ENCODE results near the gene FKBP2.

The FKBP2 gene

DNA sequence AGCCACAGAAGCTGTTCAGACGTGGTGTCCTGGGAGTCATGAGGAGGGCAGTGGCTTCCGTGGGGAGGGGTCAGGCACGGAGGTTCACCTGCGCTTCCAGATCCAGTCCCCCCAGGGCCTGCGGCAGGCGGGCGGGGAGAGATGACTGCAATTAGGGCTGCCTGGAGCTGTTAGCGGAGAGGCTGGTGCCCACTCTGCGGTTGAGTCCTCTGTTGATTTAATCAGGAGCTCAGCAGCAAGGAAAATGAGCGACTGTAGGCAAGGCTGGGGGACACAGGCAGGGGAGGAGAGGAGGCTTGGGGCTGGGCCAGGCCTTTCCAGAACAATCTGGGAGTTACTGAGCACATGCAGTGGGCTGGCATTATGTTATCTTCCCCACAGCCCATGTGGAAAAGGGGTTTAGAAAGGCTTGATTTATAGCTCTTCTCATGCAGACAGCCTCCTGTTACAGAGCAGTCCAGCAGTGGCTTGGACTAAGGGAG, 23.5 kb downstream of the FKBP2 start:
- DNase-seq = no peak

DNA sequence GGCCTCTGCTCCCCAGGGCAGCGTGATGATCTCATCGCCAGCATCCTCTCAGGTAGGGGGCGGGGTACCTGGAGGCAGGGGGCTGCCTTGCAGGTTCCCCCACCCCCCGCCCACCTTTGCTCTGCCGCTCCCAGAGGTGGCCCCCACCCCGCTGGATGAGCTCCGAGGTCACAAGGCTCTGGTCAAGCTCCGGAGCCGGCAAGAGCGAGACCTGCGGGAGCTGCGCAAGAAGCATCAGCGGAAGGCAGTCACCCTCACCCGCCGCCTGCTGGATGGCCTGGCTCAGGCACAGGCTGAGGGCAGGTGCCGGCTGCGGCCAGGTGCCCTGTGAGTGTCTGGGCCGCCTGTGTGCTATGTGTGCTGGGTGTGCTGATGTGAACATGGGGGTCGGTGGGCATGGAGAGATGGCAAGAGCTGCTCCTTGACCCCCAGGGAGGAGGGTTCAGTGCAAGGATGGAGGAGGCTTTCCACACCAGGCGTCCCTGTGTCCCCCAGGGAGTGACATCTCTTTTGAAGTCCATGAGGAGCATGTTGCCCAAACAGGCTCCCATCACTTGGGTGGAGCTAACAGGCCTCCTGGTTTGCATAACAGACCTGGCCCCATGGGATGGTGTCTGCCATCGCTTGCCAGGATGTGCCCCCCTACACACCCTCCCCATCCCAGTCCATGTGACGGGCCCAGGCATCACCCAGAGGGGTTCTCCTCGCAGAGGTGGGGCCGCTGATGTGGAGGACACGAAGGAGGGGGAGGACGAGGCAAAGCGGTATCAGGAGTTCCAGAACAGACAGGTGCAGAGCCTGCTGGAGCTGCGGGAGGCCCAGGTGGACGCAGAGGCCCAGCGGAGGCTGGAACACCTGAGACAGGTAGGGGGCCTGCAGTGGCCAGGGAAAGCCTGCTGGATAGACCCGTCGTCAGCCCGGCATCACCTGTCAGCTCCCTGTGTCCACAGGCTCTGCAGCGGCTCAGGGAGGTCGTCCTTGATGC, 24.6 kb downstream of the FKBP2 start:
- DNase-seq = no peak

DNA sequence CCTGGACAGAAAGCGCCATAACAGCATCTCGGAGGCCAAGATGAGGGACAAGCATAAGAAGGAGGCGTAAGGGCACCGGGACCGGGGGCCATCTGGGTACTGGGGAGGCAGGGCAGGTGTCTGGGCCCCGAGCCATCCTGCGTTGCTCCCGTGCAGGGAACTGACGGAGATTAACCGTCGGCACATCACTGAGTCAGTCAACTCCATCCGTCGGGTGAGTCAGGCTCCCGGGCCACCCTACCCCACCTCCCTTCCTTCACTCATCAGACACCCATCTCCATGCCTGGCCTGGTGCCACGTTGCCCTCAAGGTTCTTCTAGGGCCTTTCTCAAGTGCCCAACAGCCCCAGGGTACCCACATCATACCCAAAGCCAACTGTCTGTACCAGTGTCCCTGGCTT, 25.4 kb downstream of the FKBP2 start:
- DNase-seq = no peak

DNA sequence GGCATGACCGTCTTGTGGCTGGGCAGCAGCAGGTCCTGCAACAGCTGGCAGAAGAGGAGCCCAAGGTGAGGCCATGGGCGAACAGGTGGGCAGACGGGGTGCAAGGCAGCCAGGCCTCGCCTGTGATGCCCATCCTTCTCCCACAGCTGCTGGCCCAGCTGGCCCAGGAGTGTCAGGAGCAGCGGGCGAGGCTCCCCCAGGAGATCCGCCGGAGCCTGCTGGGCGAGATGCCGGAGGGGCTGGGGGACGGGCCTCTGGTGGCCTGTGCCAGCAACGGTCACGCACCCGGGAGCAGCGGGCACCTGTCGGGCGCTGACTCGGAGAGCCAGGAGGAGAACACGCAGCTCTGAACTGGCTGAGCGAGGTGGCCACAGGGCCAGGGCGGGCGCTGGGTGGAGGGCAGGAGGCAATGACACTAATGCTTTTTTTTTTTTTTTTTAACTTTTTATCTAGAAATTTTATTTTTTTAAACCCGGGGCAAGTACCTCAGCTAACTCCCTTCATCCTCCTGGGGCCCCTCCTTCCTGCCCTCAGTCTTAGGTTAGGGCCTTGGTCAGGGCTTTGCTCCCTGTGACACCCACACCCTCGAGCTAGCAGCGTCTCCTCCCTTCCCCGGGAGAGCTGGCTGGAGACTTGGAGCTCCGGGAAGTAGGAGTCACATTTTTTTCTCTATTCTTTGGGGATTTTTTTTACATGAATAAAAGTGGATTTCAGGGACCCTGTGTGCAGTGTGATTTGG, 26.5 kb downstream of the FKBP2 start:
- DNase-seq = no peak

DNA sequence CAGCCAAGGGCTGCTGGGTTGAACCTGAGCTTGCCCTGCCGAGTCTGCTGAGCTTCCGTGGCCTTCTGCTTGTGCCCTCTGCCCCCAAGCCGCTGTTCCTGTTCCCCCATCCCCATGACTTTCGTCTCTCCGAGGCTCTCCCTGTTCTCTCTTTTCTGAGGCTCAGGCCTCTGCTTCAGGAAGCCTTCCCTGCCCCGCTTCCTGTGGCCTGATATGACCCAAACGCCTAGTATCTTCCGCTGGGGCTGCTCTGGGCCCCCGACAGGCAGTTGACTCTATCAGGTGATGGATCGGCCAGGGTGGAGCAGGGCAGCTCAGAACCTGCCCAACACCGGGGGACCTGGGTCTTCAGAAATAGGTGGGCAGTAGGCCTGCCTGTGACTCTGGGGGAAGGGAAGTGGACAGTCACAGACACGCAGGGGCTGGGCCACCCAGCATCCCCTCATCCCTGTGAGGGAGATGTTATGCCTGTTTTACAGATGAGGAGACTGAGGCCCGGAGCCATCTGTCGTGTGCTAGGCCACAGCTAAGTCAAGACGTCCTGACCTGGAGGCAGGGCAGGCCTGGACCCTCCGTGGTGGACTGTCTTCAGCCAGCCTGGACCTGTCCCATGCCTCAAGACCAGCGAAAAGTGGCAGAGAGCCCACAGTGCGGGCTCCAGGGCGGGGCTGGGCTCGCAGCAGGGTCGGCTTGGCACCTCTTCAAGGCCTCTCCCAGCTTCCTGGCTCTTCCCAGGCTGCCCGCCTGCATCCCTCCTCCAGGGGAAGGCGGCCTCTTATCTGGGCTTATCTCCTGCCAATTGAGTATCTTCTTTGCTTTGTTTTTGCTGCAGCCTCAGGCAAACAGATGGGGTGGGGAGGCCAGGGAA, 27.4 kb downstream of the FKBP2 start:
- DNase-seq = no peak

DNA sequence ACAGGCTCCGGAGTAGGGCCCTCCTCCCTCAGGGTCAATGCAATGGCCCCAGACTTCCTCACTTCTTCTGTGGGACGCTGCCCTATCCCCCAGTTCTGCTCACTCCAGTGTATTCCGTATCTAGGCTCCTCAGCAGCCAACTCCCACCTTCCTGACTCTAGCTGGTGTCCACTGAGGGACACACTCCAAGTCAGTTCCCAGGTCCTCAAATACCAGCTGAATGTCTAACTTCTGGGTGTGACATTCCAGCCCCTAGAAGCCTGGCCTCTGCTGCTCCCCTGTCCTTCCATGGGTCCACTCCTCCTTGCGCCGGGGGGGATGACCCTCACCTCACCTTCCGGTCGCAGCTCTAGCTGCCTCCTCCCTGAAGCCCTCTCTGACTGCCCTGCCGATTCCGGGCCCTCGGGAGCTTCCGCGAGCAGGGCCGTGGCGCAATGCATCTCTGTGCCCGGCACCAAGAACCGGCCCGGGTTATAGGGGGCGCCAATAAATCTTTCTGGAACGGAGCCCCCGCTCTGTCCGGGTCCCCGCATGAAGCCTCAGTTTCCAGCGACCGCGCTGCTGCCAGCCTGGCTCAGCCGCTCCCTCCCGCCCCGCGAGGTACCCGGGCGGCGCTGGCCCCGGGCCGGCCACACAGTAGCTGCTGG, 28.1 kb downstream of the FKBP2 start:
- DNase-seq = peak; percentile 37 to 55

DNA sequence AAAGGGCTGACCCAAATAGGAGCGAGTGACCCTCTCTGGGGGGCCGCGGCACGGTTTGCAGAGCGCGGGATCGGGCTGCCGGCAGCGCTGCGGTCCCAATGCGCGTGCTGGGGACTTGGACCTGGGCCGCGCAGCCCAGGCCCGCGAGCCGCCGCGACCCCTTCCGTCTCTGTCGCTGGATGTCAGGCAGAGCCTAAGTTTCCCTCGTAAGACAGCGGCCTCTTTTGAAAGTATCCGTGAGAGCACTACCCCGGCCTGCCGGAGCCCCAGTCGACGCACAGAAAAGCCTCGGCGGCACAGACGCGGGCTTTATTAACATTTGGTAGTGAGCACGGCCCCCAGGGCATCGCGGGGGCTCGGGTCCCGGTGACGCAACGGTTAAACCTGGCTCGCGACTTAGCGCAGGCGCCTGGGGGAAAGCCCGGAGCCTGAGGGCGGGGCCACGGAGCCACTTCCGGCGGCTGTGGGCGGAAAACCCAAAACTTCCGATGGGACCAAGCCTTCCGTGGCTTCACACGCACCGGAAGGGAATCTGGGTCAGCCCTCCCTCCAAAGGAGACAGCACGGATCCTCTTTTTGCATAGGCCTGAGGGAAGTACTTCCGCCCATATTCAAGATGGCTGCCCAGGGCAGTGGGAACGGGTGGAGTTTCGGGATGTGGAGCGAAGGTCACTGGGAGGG, 28.8 kb downstream of the FKBP2 start:
- DNase-seq = peak; percentile 97 to 98

DNA sequence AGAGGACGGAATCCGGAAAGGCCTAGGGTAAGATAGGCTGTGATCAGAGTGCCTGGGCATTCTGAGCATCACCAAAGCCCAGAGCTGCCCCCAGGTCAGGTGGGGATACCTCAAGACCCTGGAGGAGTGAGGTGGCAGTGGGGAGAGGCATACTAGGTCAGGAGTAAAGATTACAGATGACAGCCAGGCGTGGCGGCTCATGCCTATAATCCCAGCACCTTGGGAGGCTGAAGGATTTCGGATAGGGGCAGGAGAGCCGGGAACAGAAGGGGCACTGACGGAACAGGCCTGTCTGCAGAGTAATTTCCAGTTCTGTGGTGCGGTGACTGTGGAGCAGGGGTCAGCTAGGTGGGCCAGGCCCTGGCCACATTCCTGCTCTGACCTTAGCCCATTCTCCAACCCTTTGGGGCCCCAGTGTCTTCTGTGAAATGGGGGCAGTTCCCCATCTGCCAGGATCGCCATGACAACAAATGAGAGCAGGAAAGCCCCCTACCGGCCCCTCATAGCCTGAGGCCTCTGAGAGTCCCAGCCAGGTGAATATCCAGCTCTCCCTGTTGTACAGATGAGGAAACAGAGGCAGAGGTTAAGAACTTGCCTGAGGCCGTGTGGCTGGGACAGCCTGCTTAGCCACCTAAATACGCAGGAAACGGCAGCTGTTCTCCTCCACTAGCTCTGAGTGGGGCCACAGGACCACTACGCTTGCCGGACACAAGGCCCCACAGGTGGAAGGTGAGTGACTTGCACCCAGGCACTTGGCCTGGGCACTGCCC, 34.3 kb downstream of the FKBP2 start:
- no peak for DNase-seq

DNA sequence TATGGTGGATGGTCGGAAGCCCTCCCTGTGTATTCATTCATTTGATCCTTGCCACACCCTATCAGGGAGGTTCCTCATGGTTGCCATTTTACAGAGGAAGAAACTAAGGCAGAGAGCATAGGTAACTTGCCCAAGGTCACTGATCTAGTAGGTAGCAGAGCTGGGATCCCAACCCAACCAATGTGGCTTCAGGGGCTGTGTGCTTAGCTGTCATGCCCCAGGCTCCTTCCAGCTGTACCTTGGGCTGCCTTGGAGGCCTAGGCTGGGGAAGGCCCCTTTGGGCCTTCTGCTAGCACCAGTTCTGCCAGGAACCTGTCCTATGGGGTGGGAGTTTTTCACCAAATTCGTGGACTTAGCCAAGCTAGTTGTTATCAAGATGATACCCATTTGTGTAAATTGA, 34.9 kb downstream of the FKBP2 start:
- DNase-seq = no peak

DNA sequence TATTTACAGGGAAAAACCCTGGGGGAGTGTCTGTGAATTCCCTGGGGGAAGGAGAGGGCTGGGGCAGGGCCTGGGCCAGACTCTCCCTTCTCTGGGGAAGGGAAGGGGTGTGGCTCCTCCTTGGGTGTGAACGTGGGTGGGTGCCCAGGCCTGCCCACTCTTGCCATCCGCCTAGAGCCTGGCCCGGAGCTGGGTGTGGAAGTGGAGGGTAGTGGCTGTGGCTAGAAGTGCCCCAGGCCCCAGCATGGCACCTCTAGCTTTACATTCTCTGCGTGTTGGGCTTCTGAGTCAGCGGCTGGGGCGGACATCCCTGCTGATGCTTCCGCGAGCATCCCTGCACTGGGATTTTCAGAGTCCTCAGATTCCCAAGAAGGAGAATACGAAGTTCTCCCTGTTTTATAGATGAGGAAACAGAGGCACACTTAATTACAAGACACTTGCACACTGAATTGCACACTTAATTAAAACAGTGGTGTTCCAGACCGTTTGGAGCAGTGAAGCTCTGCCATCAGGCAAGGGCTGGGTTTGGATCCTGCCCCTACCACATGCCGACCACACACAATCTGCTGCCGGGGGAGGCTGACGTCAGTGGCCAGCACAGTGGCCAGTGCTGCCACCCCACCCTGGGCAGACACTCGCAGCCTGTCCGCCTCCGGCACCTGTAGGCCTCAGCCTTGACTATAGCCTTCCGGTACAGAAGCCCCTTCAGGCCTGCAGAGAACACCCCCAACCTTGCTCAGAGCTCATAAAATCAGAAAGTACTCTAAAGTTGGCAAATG, 35.9 kb downstream of the FKBP2 start:
- DNase-seq = no peak

DNA sequence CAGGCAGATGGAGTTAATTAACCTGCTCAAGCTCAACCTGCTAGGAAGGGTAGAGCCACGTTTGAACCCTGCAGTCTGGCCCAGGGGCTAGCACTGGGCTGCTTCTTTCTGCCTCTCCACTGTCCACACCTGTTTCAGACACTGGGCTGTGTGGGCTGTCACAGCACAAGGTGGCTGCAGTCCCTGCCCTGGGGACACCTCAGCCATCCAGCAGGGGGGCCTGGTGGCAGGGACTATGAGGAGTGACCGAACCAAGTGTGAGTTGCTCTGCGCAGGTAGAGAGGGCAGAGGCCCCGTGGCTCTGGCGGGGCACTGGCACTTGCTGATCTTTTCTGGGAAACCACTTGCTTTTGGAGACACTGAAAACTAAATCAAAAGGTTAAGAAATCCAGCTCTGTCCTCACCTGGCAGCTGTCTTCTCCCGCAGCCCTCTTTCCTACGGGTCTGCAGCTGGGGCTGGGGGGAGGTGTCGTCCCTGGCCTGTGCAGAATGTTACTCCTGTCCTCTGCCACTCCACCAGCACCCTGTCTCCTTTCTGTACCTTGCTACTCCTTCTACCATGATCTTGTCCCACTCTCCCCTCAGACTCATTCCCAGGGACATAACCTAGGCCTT, 37.8 kb downstream of the FKBP2 start:
- DNase-seq = no peak

DNA sequence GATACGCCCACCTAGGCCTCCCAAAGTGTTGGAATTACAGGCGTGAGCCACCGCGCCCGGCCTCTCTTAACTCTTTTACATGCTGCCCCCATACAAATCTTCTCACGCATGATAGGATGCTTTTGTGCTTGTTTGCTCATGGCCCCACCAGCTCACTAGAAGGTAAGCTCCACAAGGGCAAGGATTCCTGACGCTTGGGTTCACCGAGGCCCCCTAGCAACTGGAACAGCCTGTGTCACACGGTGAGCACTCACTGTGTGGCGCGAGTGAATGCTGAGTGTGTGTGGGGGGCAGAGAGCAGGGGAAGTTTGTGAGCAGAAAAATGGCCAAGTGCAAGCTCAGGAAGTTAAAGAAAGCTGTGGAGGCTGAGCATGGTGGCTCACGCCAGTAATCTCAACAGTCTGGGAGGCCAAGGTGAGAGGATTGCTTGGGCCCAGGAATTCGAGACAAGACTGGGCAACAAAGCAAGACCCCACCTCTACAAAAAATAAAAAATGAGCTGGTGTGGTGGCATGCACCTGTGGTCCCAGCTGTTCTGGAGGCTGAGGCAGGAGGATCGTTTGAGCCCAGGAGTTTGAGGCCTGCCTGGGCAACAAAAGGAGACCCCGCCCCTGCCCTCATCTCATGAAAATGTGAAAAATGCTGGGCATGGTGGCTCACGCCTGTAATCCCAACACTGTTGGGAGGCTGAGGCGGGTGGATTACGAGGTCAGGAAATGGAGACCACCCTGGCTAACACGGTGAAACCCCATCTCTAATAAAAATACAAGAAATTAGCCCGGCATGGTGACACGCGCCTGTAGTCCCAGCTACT, 41.3 kb downstream of the FKBP2 start:
- DNase-seq = no peak

DNA sequence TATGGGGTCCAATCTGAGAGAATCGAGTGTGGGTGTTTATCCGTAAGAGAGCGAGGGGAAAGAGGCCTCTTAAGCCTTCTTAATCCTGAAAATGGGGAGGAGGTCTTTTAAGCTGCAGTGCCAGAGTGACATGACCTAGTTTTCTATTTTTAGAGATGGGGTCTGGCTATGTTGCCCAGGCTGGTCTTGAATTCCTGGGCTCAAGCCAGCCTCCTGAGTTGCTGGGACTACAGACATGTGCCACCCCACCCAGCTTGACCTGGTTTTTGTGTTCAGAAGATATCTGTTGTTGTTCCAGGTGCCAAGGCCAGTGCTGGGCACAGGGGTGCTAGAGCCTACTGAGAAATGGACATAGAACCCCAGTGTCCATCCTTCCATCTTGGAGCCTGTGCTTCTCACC, 42.2 kb downstream of the FKBP2 start:
- no peak for DNase-seq

DNA sequence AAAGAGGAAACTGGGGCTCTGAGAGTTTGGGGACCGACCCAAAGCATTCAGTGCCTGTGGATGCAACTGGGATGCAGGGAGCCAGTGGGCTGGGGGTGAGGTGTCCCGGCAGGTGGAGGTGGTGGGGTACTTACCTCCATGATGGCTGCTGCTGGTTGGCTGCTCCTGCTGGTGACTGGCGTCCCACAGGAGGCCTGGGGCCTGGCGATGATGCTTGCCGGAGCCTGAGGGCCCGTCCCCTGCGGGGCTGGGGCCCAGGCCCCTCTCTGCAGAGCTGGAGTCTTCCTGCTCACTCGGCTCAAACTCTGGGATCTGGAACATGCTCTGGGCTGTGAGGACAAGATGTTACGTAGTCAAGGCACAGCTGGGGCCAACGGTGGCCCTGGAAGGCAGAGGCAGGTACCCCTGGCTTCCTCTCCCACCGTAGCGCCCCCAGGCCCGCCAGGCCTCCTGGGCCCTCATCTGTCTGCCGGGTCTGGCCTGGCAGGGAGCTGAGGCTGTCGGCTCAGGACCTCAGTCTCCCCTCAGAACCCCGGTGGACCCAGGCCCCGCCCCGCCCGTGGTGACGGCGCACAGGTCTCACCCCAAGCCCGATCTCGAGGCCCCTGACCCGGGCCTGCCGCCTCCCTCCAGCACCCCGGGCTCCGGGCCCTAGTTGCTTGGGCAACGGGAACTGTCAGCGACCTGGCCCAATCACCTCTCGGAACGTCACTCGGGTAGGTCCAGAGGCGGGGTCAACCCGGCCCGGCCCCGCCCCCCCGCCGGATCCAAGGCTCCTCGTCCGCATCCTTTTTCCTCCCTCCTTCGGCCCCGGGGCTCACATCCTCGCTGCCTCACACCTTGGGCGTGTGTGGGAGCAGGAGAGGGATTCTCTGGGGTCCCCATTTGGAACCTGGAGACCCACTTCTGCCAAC, 43.4 kb downstream of the FKBP2 start, which contains the start of gene BAD:
Gene BAD, minus strand, starts transcription at position 618 of the 914 bp plus-strand sequence. Its CDS starts 297 bp downstream, at position 321.
- DNase-seq = peak; percentile 95 to 96

DNA sequence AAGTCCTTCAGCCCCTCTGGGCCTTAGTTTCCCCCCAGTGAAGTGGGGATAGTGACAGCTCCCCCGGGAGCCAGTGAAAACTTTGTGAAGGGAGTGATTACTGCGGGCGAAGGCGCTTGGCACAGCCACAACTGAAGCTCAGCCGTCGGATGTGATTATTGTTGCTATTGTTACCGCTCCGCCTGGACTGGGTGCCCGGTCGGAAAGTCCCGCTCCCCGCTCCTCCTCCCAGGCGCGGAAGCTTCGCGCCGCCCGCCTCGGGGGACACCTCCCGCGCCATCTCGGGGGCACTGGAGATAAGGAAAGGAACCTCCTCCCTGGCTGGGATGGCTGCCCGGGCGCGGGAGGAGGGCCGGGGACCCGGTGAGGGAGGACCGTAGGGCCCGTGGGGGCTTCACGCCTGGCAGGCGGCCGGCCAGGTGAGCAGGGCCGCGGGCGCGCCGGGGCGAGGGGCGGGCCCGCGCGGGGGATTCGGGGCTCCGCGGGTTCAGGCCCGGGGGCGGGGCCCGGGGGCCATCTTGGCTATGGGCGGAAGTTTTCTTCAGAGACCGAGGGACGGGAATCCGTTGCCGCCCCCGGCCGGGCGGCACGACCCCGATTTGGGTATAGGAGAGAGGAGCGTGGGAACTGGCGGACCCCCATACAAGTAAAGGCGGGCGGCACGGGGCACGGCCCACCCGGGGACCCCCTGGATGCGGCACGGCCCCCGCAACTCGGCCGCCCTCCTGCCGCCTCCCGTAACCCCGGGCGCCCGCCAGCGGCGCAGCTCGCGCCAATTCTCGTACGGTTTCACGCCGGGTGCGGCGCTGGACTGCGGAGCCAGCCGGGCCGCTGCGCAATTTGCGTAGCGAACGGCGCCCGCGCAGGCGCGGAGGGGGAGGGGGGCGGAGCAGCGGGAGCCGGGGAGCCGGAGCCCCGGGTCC, 44.3 kb downstream of the FKBP2 start, which contains the start of gene GPR137:
Gene GPR137, plus strand, starts transcription at position 887 of the 923 bp plus-strand sequence. CDS start 677 bp downstream, outside the sequence.
- DNase-seq = peak; percentile 90 to 92

Data from CD4-positive, alpha-beta T cell treated with Interleukin-1 beta for 1 hour (primary cell).